HG03060 (cell line): ENCODE data around the gene TNP2.
A peak's percentile ranks its signal among the peaks of the same experiment; 100 is the strongest.

Source experiments
- ATAC-seq: cut with Tn5 transposase; IDR thresholded peaks from one replicate; pipeline ENCODE4 v1.9.1; 2021; ENCODE audit warnings: low read depth, moderate number of reproducible peaks; ENCODE audit not compliant: unreplicated experiment

Gene TNP2

GRCh38 chr16:11258553-11259492, 10.3 kb downstream of the TNP2 start:
- no peak for ATAC-seq

- ATAC-seq: no peak
These were observed 11.8 kb downstream of the TNP2 start for GRCh38 chr16:11257131-11257938.

GRCh38 chr16:11256661-11257130, 12.4 kb downstream of the TNP2 start:
- no peak for ATAC-seq

GRCh38 chr16:11255737-11256660, 13.1 kb downstream of the TNP2 start, which contains the start of gene SOCS1:
TSS of gene SOCS1 (minus strand) at chr16:11256204. CDS start at chr16:11255478, 726 bp downstream.
- ATAC-seq: peak; percentile 24

- peak; percentile 18 for ATAC-seq
These were observed 14.0 kb downstream of the TNP2 start for GRCh38 chr16:11254913-11255736.

GRCh38 chr16:11253995-11254912, 14.9 kb downstream of the TNP2 start:
- ATAC-seq: no peak

- no peak for ATAC-seq
These were observed 15.8 kb downstream of the TNP2 start for GRCh38 chr16:11253009-11253994.

- ATAC-seq: no peak
These were observed 16.6 kb downstream of the TNP2 start for GRCh38 chr16:11252482-11252931.

GRCh38 chr16:11251525-11252481, 17.3 kb downstream of the TNP2 start:
- ATAC-seq: no peak

GRCh38 chr16:11250786-11251524, 18.2 kb downstream of the TNP2 start:
- ATAC-seq: no peak

GRCh38 chr16:11250091-11250785, 18.9 kb downstream of the TNP2 start:
- ATAC-seq: no peak

- ATAC-seq: no peak
These were observed 19.7 kb downstream of the TNP2 start for GRCh38 chr16:11249233-11250061.

- no peak for ATAC-seq
These were observed 21.0 kb downstream of the TNP2 start for GRCh38 chr16:11248133-11248532.

GRCh38 chr16:11245988-11246387, 23.1 kb downstream of the TNP2 start:
- ATAC-seq: no peak
